Neural progenitor cell (in vitro differentiated cells): ENCODE results near the gene SHPK. TPM values are rescaled to one million over a fixed set of nuclear protein-coding genes. Genes with fewer than 3 reads are reported as not detected.
A peak's percentile ranks its signal among the peaks of the same experiment; 100 is the strongest.

Experiments
- DNase-seq: peaks from one replicate; pipeline ENCODE4 v3.0.0-alpha.2; 2016; ENCODE audit warnings: low spot score
- H2AFZ ChIP-seq: fragments of 200-600 bp; sonication (generic); replicated peaks from 2 replicates; pipeline ENCODE4 v1.6.1; 2016; ENCODE audit warnings: antibody characterized with exemption
- H3F3A ChIP-seq: fragments of 200-600 bp; sonication (generic); 2 replicates; pipeline ENCODE4 v1.6.1; 2016; ENCODE audit warnings: antibody characterized with exemption, low read depth
- H3K27ac ChIP-seq: fragments of 200-600 bp; sonication (generic); 2 replicates; pipeline ENCODE4 v1.5.1; 2016; ENCODE audit warnings: mild to moderate bottlenecking
- H3K27me3 ChIP-seq: fragments of 200-600 bp; sonication (generic); 2 replicates; pipeline ENCODE4 v1.6.1; 2016; ENCODE audit warnings: mild to moderate bottlenecking, moderate library complexity
- H3K36me3 ChIP-seq: fragments of 200-600 bp; sonication (generic); 2 replicates; pipeline ENCODE4 v1.5.1; 2016
- H3K4me1 ChIP-seq: fragments of 200-600 bp; sonication (generic); 2 replicates; pipeline ENCODE4 v1.6.1; 2016; ENCODE audit warnings: mixed run types
- H3K4me2 ChIP-seq: fragments of 200-600 bp; sonication (generic); 2 replicates; pipeline ENCODE4 v1.6.1; 2016
- H3K4me3 ChIP-seq: fragments of 200-600 bp; sonication (generic); 2 replicates; pipeline ENCODE4 v1.5.1; 2016
- H3K79me2 ChIP-seq: fragments of 200-600 bp; sonication (generic); 2 replicates; pipeline ENCODE4 v1.6.1; 2016; ENCODE audit warnings: low read depth
- H3K9ac ChIP-seq: fragments of 200-600 bp; sonication (generic); 2 replicates; pipeline ENCODE4 v1.6.1; 2016
- H3K9me3 ChIP-seq: fragments of 200-600 bp; sonication (generic); 2 replicates; pipeline ENCODE4 v1.5.1; 2016; ENCODE audit warnings: low read depth
- H4K20me1 ChIP-seq: fragments of 200-600 bp; sonication (generic); 2 replicates; pipeline ENCODE4 v1.6.1; 2016; ENCODE audit warnings: low read depth
- H3K27ac Mint-ChIP-seq: 3 replicates; pipeline ENCODE4 v1.8.0; 2021; ENCODE audit warnings: mixed read lengths
- H3K27me3 Mint-ChIP-seq: 2 replicates; pipeline ENCODE4 v1.8.0; 2022; ENCODE audit warnings: low read depth, mild to moderate bottlenecking, inconsistent platforms, moderate library complexity, mixed read lengths; ENCODE audit not compliant: insufficient read depth
- H3K36me3 Mint-ChIP-seq: 3 replicates; pipeline ENCODE4 v1.8.0; 2021; ENCODE audit warnings: mixed read lengths
- H3K4me1 Mint-ChIP-seq: 3 replicates; pipeline ENCODE4 v1.8.0; 2021; ENCODE audit warnings: mixed read lengths
- H3K4me3 Mint-ChIP-seq: 3 replicates; pipeline ENCODE4 v1.8.0; 2021; ENCODE audit warnings: mild to moderate bottlenecking, moderate library complexity, mixed read lengths
- H3K9me3 Mint-ChIP-seq: 3 replicates; pipeline ENCODE4 v1.8.0; 2020; ENCODE audit warnings: mixed read lengths
- EZH2 ChIP-seq: fragments of 200-600 bp; sonication (generic); IDR thresholded peaks from 2 replicates; pipeline ENCODE4 v1.6.1; 2017; ENCODE audit warnings: antibody characterized with exemption, mild to moderate bottlenecking, moderate library complexity
- EZH2phosphoT487 ChIP-seq: fragments of 200-600 bp; sonication (generic); IDR thresholded peaks from 2 replicates; pipeline ENCODE4 v1.6.1; 2017; ENCODE audit warnings: antibody characterized with exemption
- total RNA-seq: library from RNA; depleted of rRNA; stranded (reverse); fragments of >200 nt; gene quantifications from 2 replicates; pipeline ENCODE4 v1.2.3, GENCODE V29; 2015; ENCODE audit warnings: low replicate concordance
- TF ChIP-seq, protein P1 (sequence below): fragments of 200-600 bp; sonication (generic); IDR thresholded peaks from 2 replicates; pipeline ENCODE4 v1.5.1; 2017; ENCODE audit warnings: antibody characterized with exemption, mild to moderate bottlenecking

Gene SHPK
- total RNA-seq, 1 donor from 2014 or later: 23.4 TPM

DNA sequence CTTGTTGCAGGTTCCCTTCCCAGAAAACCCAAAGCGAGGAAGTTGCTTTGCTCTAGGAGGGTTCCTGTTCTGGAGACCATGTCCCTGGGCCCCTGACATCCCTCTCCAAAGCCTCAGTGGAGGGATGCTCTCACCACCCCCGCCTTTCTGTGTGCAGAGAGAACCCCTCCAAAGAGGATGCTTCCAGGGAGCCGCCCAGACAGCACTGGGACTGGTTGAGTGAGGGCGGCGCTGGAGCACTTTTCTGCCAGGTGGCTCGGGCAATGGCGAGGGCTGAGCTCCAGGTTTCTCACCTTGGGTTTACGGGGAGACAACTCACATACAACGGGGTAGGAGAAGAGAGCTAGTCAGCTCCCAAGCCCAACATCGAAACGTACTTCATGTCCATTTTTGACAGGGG, 39.8 kb upstream of the SHPK start:
- no peak for DNase-seq
- Histone ChIP-seq H2AFZ (no peak overlapping the region), H3K4me3 (no peak overlapping the region), H3K79me2 (no peaks in the 10 kb centered on the region), H3K4me1 (peaks cover 9% of the 10 kb centered on the region), H3K27ac (no peak overlapping the region), H3K27me3 (no peaks in the 10 kb centered on the region), H3K9ac (no peak overlapping the region), H3K36me3 (no peaks in the 10 kb centered on the region), H4K20me1 (no peaks in the 10 kb centered on the region), H3K9me3 (no peaks in the 10 kb centered on the region), H3K4me2 (no peak overlapping the region), H3F3A (peaks cover 3% of the 10 kb centered on the region)
- Mint-ChIP-seq H3K9me3 (no peaks in the 10 kb centered on the region), H3K36me3 (peaks cover 2% of the 10 kb centered on the region), H3K4me1 (peaks cover 21% of the 10 kb centered on the region), H3K4me3 (no peak overlapping the region), H3K27ac (peak overlapping the region; percentile 21), H3K27me3 (peaks cover 6% of the 10 kb centered on the region)
- TF ChIP-seq EZH2: no peak
- TF ChIP-seq, protein P1, sequence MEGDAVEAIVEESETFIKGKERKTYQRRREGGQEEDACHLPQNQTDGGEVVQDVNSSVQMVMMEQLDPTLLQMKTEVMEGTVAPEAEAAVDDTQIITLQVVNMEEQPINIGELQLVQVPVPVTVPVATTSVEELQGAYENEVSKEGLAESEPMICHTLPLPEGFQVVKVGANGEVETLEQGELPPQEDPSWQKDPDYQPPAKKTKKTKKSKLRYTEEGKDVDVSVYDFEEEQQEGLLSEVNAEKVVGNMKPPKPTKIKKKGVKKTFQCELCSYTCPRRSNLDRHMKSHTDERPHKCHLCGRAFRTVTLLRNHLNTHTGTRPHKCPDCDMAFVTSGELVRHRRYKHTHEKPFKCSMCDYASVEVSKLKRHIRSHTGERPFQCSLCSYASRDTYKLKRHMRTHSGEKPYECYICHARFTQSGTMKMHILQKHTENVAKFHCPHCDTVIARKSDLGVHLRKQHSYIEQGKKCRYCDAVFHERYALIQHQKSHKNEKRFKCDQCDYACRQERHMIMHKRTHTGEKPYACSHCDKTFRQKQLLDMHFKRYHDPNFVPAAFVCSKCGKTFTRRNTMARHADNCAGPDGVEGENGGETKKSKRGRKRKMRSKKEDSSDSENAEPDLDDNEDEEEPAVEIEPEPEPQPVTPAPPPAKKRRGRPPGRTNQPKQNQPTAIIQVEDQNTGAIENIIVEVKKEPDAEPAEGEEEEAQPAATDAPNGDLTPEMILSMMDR: no peak
- no peak for TF ChIP-seq EZH2phosphoT487

DNA sequence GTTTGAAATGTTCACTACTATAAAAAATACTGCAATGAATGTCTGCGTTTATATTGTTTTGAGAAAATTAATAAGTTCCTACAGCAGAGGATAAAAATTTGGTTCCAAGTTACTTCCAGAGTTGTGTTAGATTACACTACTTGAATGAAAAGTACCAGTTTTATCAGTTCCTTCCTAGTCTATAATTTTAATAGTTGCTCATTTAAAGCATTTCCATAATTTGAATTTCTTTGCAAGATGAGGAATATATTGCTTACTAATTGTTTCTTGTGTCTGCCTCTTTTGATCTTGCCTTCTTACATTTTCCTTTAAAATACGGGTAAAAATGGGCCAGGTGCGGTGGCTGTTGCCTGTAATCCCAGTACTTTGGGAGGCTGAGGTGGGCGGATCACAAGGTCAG, 36.5 kb upstream of the SHPK start:
- H3K27ac Mint-ChIP-seq: no peak overlapping the region
- no peak overlapping the region for H3K9ac ChIP-seq

DNA sequence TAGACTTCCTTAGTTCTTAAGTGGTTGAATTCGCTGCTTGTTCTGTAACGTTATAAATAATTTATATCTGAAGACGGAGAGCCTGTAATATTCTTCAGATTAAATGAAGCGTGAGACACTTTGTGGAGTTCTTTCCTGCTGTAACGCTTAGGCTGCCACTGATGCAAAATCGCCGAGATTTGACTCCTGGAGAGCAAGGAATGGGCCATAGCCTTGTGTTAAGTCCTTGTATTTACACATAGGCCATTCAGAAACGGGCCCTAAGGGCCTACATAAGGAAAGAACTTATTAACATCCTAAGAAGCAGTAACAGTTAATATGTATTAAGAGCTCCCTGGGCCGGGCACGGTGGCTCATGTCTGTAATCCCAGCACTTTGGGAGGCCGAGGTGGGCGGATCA, 33.5 kb upstream of the SHPK start:
- Mint-ChIP-seq H3K27me3 (peaks cover 9% of the 10 kb centered on the region), H3K9me3 (no peaks in the 10 kb centered on the region), H3K36me3 (peaks cover 7% of the 10 kb centered on the region), H3K4me1 (peaks cover 31% of the 10 kb centered on the region), H3K4me3 (peak overlapping the region; percentile 98), H3K27ac (no peak overlapping the region)
- Histone ChIP-seq H4K20me1 (peaks cover 25% of the 10 kb centered on the region), H3K9ac (peak overlapping the region; percentile 88), H3K27ac (no peak overlapping the region), H3K27me3 (no peaks in the 10 kb centered on the region), H3K4me3 (peak overlapping the region; percentile 95), H3K9me3 (no peaks in the 10 kb centered on the region), H2AFZ (no peak overlapping the region), H3K36me3 (no peaks in the 10 kb centered on the region), H3F3A (peaks cover 11% of the 10 kb centered on the region), H3K4me1 (peaks cover 3% of the 10 kb centered on the region), H3K79me2 (peaks cover 39% of the 10 kb centered on the region), H3K4me2 (peak overlapping the region; percentile 80)
- no peak for TF ChIP-seq EZH2
- TF ChIP-seq EZH2phosphoT487: no peak
- TF ChIP-seq, protein P1: no peak
- DNase-seq: no peak

More for the DNA sequence above, 36.5 kb upstream of the SHPK start:
- Histone ChIP-seq H2AFZ (no peak overlapping the region), H3K36me3 (no peaks in the 10 kb centered on the region), H3K27me3 (no peaks in the 10 kb centered on the region), H3K9me3 (no peaks in the 10 kb centered on the region), H3K79me2 (peaks cover 21% of the 10 kb centered on the region), H3K27ac (no peak overlapping the region), H3K4me1 (peaks cover 3% of the 10 kb centered on the region), H4K20me1 (peaks cover 19% of the 10 kb centered on the region), H3K4me2 (no peak overlapping the region), H3F3A (peaks cover 8% of the 10 kb centered on the region), H3K4me3 (no peak overlapping the region)
- H3K36me3 Mint-ChIP-seq: peaks cover 4% of the 10 kb centered on the region
- H3K4me3 Mint-ChIP-seq: peak overlapping the region; percentile 15
- H3K27me3 Mint-ChIP-seq: peaks cover 5% of the 10 kb centered on the region
- H3K9me3 Mint-ChIP-seq: no peaks in the 10 kb centered on the region
- DNase-seq: no peak
- TF ChIP-seq, protein P1: no peak
- TF ChIP-seq EZH2phosphoT487 (no peak), EZH2 (no peak)
- peaks cover 24% of the 10 kb centered on the region for H3K4me1 Mint-ChIP-seq
